ENCODE measurements around the gene COL25A1.

Gene COL25A1

DNA sequence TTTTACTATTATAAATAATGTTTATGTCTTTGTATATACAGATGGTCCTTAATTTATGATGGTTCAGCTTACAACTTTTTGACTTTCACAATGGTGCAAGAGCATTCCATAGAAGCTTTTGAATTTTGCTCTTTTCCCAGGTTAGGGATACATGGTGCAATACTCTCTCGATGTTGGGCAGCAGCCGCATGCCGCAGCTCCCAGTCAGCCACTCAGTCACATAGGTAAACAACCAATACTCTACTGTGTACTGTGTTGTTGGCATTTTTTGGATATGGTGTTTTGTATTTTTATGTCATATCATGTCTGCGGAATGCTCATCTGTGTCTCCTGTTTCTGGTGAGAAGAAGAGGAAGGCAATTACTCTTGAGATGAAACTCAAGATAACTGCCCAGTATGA is 281.6 kb downstream of the COL25A1 start:
- TF ChIP-seq, protein P1, sequence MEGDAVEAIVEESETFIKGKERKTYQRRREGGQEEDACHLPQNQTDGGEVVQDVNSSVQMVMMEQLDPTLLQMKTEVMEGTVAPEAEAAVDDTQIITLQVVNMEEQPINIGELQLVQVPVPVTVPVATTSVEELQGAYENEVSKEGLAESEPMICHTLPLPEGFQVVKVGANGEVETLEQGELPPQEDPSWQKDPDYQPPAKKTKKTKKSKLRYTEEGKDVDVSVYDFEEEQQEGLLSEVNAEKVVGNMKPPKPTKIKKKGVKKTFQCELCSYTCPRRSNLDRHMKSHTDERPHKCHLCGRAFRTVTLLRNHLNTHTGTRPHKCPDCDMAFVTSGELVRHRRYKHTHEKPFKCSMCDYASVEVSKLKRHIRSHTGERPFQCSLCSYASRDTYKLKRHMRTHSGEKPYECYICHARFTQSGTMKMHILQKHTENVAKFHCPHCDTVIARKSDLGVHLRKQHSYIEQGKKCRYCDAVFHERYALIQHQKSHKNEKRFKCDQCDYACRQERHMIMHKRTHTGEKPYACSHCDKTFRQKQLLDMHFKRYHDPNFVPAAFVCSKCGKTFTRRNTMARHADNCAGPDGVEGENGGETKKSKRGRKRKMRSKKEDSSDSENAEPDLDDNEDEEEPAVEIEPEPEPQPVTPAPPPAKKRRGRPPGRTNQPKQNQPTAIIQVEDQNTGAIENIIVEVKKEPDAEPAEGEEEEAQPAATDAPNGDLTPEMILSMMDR (IDR thresholded peaks at IDR 0.05; ENCODE audit: unreplicated experiment in 3 of 3): no peak
- no peaks in the 10 kb centered on the region for H3K4me1 Mint-ChIP-seq
- peaks cover 22% of the 10 kb centered on the region for H3K36me3 Mint-ChIP-seq (ENCODE audit: low read depth)
- peaks cover 14% of the 10 kb centered on the region for H3K9me3 Mint-ChIP-seq
- H3K4me3 Mint-ChIP-seq: no peak overlapping the region
- no peak overlapping the region for H3K27ac Mint-ChIP-seq
- no peaks in the 10 kb centered on the region for H3K27me3 Mint-ChIP-seq (ENCODE audit: low read depth)

DNA sequence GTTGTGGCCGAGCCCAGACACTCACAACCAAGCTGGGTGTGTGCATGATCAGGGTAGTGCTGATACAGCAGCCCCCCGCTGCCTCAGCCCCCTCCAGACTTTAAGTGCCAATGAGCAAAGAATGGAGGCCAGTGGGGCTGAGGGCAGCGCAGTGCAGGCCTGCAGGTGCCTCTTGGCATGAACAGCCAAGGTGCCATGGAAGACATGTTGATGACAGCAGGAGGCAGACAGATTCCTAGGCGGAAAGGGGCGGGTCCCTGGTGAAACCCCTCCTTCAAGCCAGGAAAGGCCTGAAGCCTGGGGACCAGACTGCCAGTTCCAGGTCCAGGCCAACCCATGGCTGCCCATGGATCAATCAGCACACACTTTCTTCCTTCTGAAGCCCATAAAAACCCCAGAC is 286.3 kb downstream of the COL25A1 start:
- Mint-ChIP-seq H3K9me3 (peaks cover 6% of the 10 kb centered on the region), H3K27ac (peak overlapping the region in 1 of 3 experiments; percentile 58), H3K27me3 (ENCODE audit: low read depth) (no peaks in the 10 kb centered on the region), H3K36me3 (ENCODE audit: low read depth) (peaks cover 11% of the 10 kb centered on the region), H3K4me1 (peaks cover 21% of the 10 kb centered on the region), H3K4me3 (no peak overlapping the region)
- TF ChIP-seq, protein P1 (IDR thresholded peaks at IDR 0.05; ENCODE audit: unreplicated experiment in 3 of 3): no peak

DNA sequence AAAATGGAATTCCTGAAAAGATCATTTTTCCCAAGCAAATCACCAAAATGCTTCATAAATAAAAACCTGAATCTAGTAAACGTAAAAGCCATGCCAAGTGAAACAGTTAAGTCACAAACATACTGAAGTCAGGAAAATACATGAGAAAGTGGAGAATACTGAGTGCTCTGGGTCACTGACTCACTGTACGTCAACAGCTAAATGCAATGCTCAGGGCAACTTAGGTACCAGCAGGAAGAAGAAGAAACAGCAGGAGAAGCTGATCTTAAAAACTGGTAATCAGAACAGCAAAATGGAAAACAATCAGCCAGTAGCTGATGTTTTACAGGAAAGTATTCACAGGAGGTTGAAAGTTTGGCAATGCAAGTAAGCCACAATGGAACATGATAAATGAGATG is 287.0 kb downstream of the COL25A1 start:
- Mint-ChIP-seq H3K4me3 (no peak overlapping the region), H3K36me3 (ENCODE audit: low read depth) (peaks cover 7% of the 10 kb centered on the region), H3K9me3 (peaks cover 3% of the 10 kb centered on the region), H3K27ac (peak overlapping the region; percentile 33 to 69 (median 48)), H3K4me1 (peaks cover 29% of the 10 kb centered on the region), H3K27me3 (ENCODE audit: low read depth) (no peaks in the 10 kb centered on the region)
- TF ChIP-seq, protein P1 (IDR thresholded peaks at IDR 0.05; ENCODE audit: unreplicated experiment in 3 of 3): no peak

DNA sequence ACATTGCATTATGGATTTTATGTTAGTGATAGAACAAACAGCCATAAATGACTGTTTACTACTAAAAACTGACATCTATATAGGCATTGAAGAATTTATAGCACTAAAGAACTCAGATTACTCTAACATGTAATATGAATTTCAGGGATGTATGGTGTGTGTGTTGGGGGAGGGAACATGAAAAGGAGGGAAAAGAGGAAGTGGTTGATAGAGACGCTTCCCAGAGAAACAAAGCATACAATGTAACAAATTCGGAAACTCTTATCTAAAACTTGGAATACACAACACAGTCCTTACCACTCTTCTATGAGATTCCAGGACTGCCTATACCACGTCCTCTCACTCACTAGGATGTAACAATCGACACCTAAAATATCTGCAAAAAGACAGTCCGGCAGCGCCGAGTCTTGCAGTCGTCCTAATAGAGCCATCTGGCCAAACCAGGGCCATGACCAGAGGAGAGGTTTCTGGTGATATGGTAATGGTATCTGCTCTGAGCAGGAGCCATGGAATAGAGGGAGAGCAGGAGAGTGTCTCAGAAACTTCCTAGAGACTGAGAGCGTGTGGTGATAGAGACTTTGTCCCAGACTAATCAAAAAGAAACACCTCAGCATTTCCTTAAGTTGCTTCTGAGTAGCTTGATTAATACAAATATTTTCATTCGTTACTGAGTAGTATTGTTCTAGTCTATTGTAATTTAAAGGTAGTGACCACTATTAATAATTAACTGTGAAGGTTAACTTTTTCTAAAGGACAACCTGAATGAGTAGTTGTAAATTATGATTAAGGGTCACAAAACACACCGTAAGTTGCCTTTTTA is 287.7 kb downstream of the COL25A1 start:
- TF ChIP-seq, protein P1 (IDR thresholded peaks at IDR 0.05; ENCODE audit: unreplicated experiment in 3 of 3): no peak
- Mint-ChIP-seq H3K27ac (peak overlapping the region; percentile 33 to 69 (median 48)), H3K9me3 (no peaks in the 10 kb centered on the region), H3K4me1 (peaks cover 35% of the 10 kb centered on the region), H3K27me3 (ENCODE audit: low read depth) (no peaks in the 10 kb centered on the region), H3K4me3 (no peak overlapping the region), H3K36me3 (ENCODE audit: low read depth) (peaks cover 7% of the 10 kb centered on the region)

DNA sequence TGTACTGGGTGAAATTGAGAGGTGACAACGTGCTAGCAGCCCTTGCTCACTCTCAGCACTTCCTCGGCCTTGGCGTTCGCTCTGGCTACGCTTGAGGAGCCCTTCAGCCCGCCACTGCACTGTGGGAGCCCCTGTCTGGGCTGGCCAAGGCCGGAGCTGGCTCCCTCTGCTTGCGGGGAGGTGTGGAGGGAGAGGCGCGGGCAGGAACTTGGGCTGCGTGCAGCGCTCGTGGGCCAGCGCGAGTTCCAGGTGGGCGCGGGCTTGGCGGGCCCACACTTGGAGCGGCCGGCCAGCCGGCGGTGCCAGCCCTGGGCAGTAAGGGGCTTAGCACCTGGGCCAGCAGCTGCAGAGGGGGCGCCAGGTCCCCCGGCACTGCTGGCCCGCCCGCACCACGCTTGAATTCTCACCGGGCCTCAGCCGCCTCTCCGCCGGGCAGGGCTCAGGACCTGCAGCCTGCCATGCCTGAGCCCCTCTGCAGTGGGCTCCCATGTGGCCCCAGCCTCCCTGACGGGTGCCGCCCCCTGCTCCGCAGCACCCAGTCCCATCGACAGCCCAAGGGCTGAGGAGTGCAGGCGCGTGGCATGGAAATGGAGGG is 290.1 kb downstream of the COL25A1 start:
- no peak overlapping the region for H3K27ac Mint-ChIP-seq
- H3K4me1 Mint-ChIP-seq: peaks cover 49% of the 10 kb centered on the region
- H3K9me3 Mint-ChIP-seq: no peaks in the 10 kb centered on the region
- TF ChIP-seq, protein P1 (IDR thresholded peaks at IDR 0.05; ENCODE audit: unreplicated experiment in 3 of 3): no peak
- H3K27me3 Mint-ChIP-seq (ENCODE audit: low read depth): no peaks in the 10 kb centered on the region
- H3K4me3 Mint-ChIP-seq: no peak overlapping the region
- H3K36me3 Mint-ChIP-seq (ENCODE audit: low read depth): no peaks in the 10 kb centered on the region
